B cell (primary cell): ENCODE results near the gene ARID3A. TPM values are rescaled to one million over a fixed set of nuclear protein-coding genes. Genes with fewer than 3 reads are reported as not detected.

Experiments
- ATAC-seq: fragments of 200-7000 bp; cut with Tn5 transposase; one replicate; pipeline ENCODE4 v1.10.0; 2021; ENCODE audit warnings: low read depth, mild to moderate bottlenecking, moderate number of reproducible peaks, moderate library complexity
- CTCF ChIA-PET: fragments of 350-600 bp; sonication (Branson Sonifier 250); formaldehyde crosslinking; loops from one replicate; lab custom pipeline; 2021; ENCODE audit warnings: antibody characterized with exemption, inconsistent platforms; lab: Charles Lee
- POLR2A ChIA-PET: fragments of 350-600 bp; sonication (Branson Sonifier 250); formaldehyde crosslinking; loops from one replicate; lab custom pipeline; 2021; ENCODE audit warnings: antibody characterized with exemption; lab: Charles Lee
- DNase-seq: peaks from one replicate; pipeline ENCODE4 v3.0.0; 2013
- H2AFZ ChIP-seq: 2 replicates; pipeline ENCODE4 v1.6.1; 2012; ENCODE audit warnings: mild to moderate bottlenecking, low read depth, low read length; ENCODE audit not compliant: insufficient read depth, poor library complexity, severe bottlenecking
- H3K27ac ChIP-seq, 2 donors: 1 replicate in 1 of 2; 2 replicates in 1 of 2; pipeline ENCODE4 v1.5.1; 2012 to 2013; ENCODE audit warnings: low read length in 2 of 2, mild to moderate bottlenecking in 2 of 2, moderate library complexity in 1 of 2
- H3K27me3 ChIP-seq, 4 experiments: fragments of 200-600 bp in 1 of 4; sonication (generic) in 1 of 4; replicated peaks in 1 of 4; 1 replicate in 2 of 4; 2 replicates in 2 of 4; pipeline versions ENCODE4 v1.6.1 to v1.7.0; 2013 to 2016; ENCODE audit warnings: low read length in 3 of 4, mild to moderate bottlenecking in 2 of 4, mixed read lengths in 1 of 4, moderate library complexity in 1 of 4; ENCODE audit not compliant: insufficient read depth in 4 of 4, control insufficient read depth in 3 of 4; ENCODE audit errors: control extremely low read depth in 1 of 4
- H3K36me3 ChIP-seq, 2 experiments: replicated peaks in 1 of 2; 1 replicate in 1 of 2; 2 replicates in 1 of 2; pipeline versions ENCODE4 v1.6.1 to v1.7.1; 2013; ENCODE audit warnings: low read length in 1 of 2; ENCODE audit not compliant: insufficient read depth in 2 of 2, control insufficient read depth in 1 of 2; ENCODE audit errors: control extremely low read depth in 1 of 2, extremely low read depth in 1 of 2
- H3K4me1 ChIP-seq, 2 donors: fragments of 200-600 bp in 1 of 2; sonication (generic) in 1 of 2; 1 replicate in 1 of 2; 2 replicates in 1 of 2; pipeline versions ENCODE4 v1.5.1 to v1.6.1; 2013 to 2017; ENCODE audit warnings: low read length in 2 of 2; ENCODE audit not compliant: control insufficient read depth in 2 of 2, insufficient read depth in 2 of 2
- H3K4me2 ChIP-seq: replicated peaks from 2 replicates; pipeline ENCODE3; 2012; ENCODE audit warnings: mild to moderate bottlenecking, low read depth, low read length; ENCODE audit not compliant: poor library complexity, severe bottlenecking
- H3K4me3 ChIP-seq, 5 experiments: fragments of 200-600 bp in 1 of 5; sonication (generic) in 1 of 5; 1 replicate in 3 of 5; 2 replicates in 2 of 5; pipeline versions ENCODE4 v1.5.1 to v1.7.0; 2011 to 2016; ENCODE audit warnings: low read length in 4 of 5, mild to moderate bottlenecking in 4 of 5, low read depth in 2 of 5, control low read depth in 1 of 5, moderate library complexity in 1 of 5; ENCODE audit not compliant: insufficient read depth in 1 of 5; ENCODE audit errors: control extremely low read depth in 1 of 5, extremely low read depth in 1 of 5
- H3K79me2 ChIP-seq: fragments of 200-600 bp; sonication (generic); one replicate; pipeline ENCODE4 v1.6.0; 2016; ENCODE audit warnings: low read length; ENCODE audit not compliant: control insufficient read depth, insufficient read depth
- H3K9ac ChIP-seq: fragments of 200-600 bp; sonication (generic); 2 replicates; pipeline ENCODE4 v1.6.1; 2017; ENCODE audit warnings: mild to moderate bottlenecking, low read length, moderate library complexity
- H3K9me3 ChIP-seq, 3 donors: one replicate each; pipeline versions ENCODE4 v1.6.1 to v1.7.1; 2013; ENCODE audit warnings: low read length in 2 of 3; ENCODE audit not compliant: control insufficient read depth in 2 of 3, insufficient read depth in 1 of 3; ENCODE audit errors: control extremely low read depth in 1 of 3
- H4K20me1 ChIP-seq: 2 replicates; pipeline ENCODE4 v1.6.0; 2012; ENCODE audit warnings: mild to moderate bottlenecking, low read length; ENCODE audit not compliant: insufficient read depth, control insufficient read depth, poor library complexity, severe bottlenecking
- H3K27ac Mint-ChIP-seq: one replicate; pipeline ENCODE4 v1.8.0; 2021; ENCODE audit warnings: mixed read lengths
- H3K27me3 Mint-ChIP-seq: one replicate; pipeline ENCODE4 v1.8.0; 2021; ENCODE audit warnings: mixed read lengths
- H3K4me1 Mint-ChIP-seq: one replicate; pipeline ENCODE4 v1.8.0; 2021; ENCODE audit warnings: mixed read lengths
- H3K4me3 Mint-ChIP-seq: one replicate; pipeline ENCODE4 v1.8.0; 2021; ENCODE audit warnings: mixed read lengths
- H3K9me3 Mint-ChIP-seq: one replicate; pipeline ENCODE4 v1.8.0; 2022; ENCODE audit warnings: mixed read lengths; ENCODE audit not compliant: insufficient read depth
- CTCF ChIP-seq: fragments of 200-600 bp; IDR thresholded peaks from one replicate; pipeline ENCODE4 v1.8.0; 2022; ENCODE audit warnings: antibody characterized with exemption, mild to moderate bottlenecking
- EZH2 ChIP-seq: IDR thresholded peaks from 2 replicates; pipeline ENCODE4 v1.6.1; 2012; ENCODE audit warnings: borderline replicate concordance, low read depth, mild to moderate bottlenecking, moderate library complexity, low read length; ENCODE audit not compliant: insufficient read depth, poor library complexity, severe bottlenecking
- WGBS: methylation state at CpG from one replicate; pipeline ENCODE4 v1.1.5; 2013; ENCODE audit warnings: missing lambda C conversion rate; ENCODE audit not compliant: insufficient coverage; 5-methylcytosine and 5-hydroxymethylcytosine counted together
- intact Hi-C: fragments of 100-400 bp; cut with micrococcal nuclease; formaldehyde crosslinking; loops from one replicate; pipeline ENCODE4 v1.10.0; 2022
- polyA plus RNA-seq: library from polyadenylated mRNA; depleted of rRNA; stranded (reverse); fragments of >200 nt; gene quantifications from 2 replicates; pipeline ENCODE4 v1.2.3, GENCODE V29; 2012
- total RNA-seq, 2 donors: library from RNA; stranded (reverse); fragments of 120-200 nt in 1 of 2; gene quantifications; 1 replicate in 1 of 2; 2 replicates in 1 of 2; pipeline versions ENCODE4 v1.2.3 to v1.2.4, GENCODE V29; 2013 to 2022

Gene ARID3A
- total and polyA plus RNA-seq, 2 donors (not counting 1 experiment from before 2014, with no cell fraction given): 22.9 to 60.5 TPM

GRCh38 chr19:939439-939838 lies 13.6 kb downstream of the ARID3A start:
- peaks cover 25 to 46% of the 10 kb centered on the region in 2 donors for H3K4me1 ChIP-seq
- H3K4me3 ChIP-seq: no peak overlapping the region
- DNase-seq (no peak), ATAC-seq (no peak)
- H3K9me3 ChIP-seq: peaks cover 0 to 22% (median 3%) of the 10 kb centered on the region in 3 donors
- no peak overlapping the region for H2AFZ ChIP-seq
- peaks cover 2 to 3% of the 10 kb centered on the region in 2 experiments for H3K36me3 ChIP-seq
- peaks cover 40% of the 10 kb centered on the region for H3K4me1 Mint-ChIP-seq
- H3K9ac ChIP-seq: no peak overlapping the region
- peaks cover 2% of the 10 kb centered on the region for H3K9me3 Mint-ChIP-seq
- no peaks in the 10 kb centered on the region for H3K27me3 ChIP-seq
- CTCF ChIA-PET: interaction anchor here (1.1 to 3.1 kb wide), 2 partner anchors 16 to 304 kb away, joined by 3 to 16 read pairs; no protein-coding TSS in a partner anchor
- peaks cover 26% of the 10 kb centered on the region for H4K20me1 ChIP-seq
- no peak overlapping the region for H3K27ac Mint-ChIP-seq
- intact Hi-C loops: no loop called here
- no peak overlapping the region for H3K4me2 ChIP-seq
- H3K79me2 ChIP-seq: peaks cover 46% of the 10 kb centered on the region
- H3K27ac ChIP-seq: no peak overlapping the region
- POLR2A ChIA-PET: interaction anchor here (0.7 kb wide), 1 partner anchor 8 kb away, joined by 5 read pairs; no protein-coding TSS in a partner anchor
- H3K27me3 Mint-ChIP-seq: no peaks in the 10 kb centered on the region
- no peak for TF ChIP-seq CTCF
- no peak for TF ChIP-seq EZH2
- peak overlapping the region; percentile 79 for H3K4me3 Mint-ChIP-seq
- 98% methylated on average over 17 of the region's 22 CpGs for WGBS

- Mint-ChIP-seq H3K9me3 (peaks cover 2% of the 10 kb centered on the region), H3K4me1 (peaks cover 42% of the 10 kb centered on the region), H3K4me3 (peak overlapping the region; percentile 79), H3K27ac (peak overlapping the region; percentile 76), H3K27me3 (no peaks in the 10 kb centered on the region)
- ChIA-PET CTCF (interaction anchor here (1.1 to 3.1 kb wide), 2 partner anchors 16 to 304 kb away, joined by 3 to 16 read pairs; no protein-coding TSS in a partner anchor), POLR2A (interaction anchor here (0.9 to 1.0 kb wide), 2 partner anchors 9 to 16 kb away, joined by 3 read pairs; no protein-coding TSS in a partner anchor)
- intact Hi-C loops: no loop called here
- DNase-seq (no peak), ATAC-seq (no peak)
- Histone ChIP-seq H3K27ac (peak overlapping the region in 1 of 2 donors; percentile 77), H3K4me1 (peaks cover 21 to 41% of the 10 kb centered on the region in 2 donors), H3K27me3 (no peaks in the 10 kb centered on the region), H3K79me2 (peaks cover 44% of the 10 kb centered on the region), H3K9ac (no peak overlapping the region), H3K4me2 (peak overlapping the region; percentile 96), H3K9me3 (peaks cover 0 to 22% (median 3%) of the 10 kb centered on the region in 3 donors), H2AFZ (no peak overlapping the region), H4K20me1 (peaks cover 25% of the 10 kb centered on the region), H3K36me3 (peaks cover 2 to 3% of the 10 kb centered on the region in 2 experiments), H3K4me3 (no peak overlapping the region)
- WGBS: 100% methylated on average over 5 of the region's 7 CpGs
- TF ChIP-seq CTCF: no peak
- TF ChIP-seq EZH2: no peak
Observed at GRCh38 chr19:939922-940321, 14.1 kb downstream of the ARID3A start.
